ENCODE results near the gene FASTK. TPM values are rescaled to one million over a fixed set of nuclear protein-coding genes. Genes with fewer than 3 reads are reported as not detected.

The FASTK gene
- total and polyA plus RNA-seq, 4 donors, result 45.6 to 216 (median 57.5) TPM

GRCh38 chr7:151125470-151125845, 44.8 kb upstream of the FASTK start:
- no peak overlapping the region for H3K27ac ChIP-seq (ENCODE audit: low read depth in 1 of 2, low read length in 2 of 2)
- no peaks in the 10 kb centered on the region for H3K36me3 ChIP-seq (ENCODE audit: control insufficient read depth in 1 of 2, insufficient read depth in 2 of 2, low read length in 1 of 2)
- peak; percentile 6 for ATAC-seq (ENCODE audit: low FRiP score)
- H3K27me3 ChIP-seq (ENCODE audit: control insufficient read depth in 1 of 2, insufficient read depth in 2 of 2, low read length in 1 of 2), result no peaks in the 10 kb centered on the region
- no peaks in the 10 kb centered on the region for H3K4me1 ChIP-seq (ENCODE audit: control insufficient read depth in 1 of 2, insufficient read depth in 2 of 2, low read length in 2 of 2)
- no peak for DNase-seq
- 3 to 5% methylated on average over 21 to 22 of the region's 22 CpGs for WGBS, 2 donors
- no peaks in the 10 kb centered on the region for H3K9me3 ChIP-seq (ENCODE audit: control insufficient read depth, low read length)
- intact Hi-C loops (cut with DNase I), result loop anchor here in 1 of 2 donors (1.0 kb wide), 1 partner anchor 47 kb away; no protein-coding TSS in a partner anchor
- peak overlapping the region; percentile 13 to 21 for H3K4me3 ChIP-seq (ENCODE audit: low read length in 2 of 2)

DNA sequence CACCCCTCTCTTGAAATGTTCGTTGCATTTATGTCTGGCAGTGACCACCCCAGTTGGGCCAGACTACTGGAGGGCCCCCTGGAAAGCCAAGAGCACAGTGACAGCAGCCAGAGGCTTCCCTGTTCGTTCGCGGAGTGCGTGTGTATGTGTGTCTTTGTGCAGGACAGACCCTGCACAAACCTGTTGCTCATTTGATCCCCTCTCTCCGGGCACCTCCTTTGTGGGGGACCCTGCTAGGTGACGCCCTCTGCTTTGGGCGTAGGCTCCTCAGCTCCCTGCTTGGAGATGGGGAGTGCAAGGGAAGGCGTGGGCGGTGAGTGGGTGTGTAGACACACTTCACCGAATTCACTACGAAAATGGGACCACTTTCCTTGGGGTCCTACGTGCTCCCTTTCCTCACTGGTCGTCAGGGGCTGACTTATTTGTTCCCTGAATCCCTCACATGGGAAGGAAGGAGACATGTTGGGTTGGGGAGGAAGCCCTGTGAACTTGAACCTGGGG, 44.3 kb upstream of the FASTK start:
- peaks cover 0 to 2% of the 10 kb centered on the region in 2 donors for H3K36me3 ChIP-seq (ENCODE audit: control insufficient read depth in 1 of 2, insufficient read depth in 2 of 2, low read length in 1 of 2)
- H3K4me3 ChIP-seq (ENCODE audit: low read length in 2 of 2), result no peak overlapping the region
- no peaks in the 10 kb centered on the region for H3K27me3 ChIP-seq (ENCODE audit: control insufficient read depth in 1 of 2, insufficient read depth in 2 of 2, low read length in 1 of 2)
- 87 to 89% methylated on average over 14 of the region's 14 CpGs for WGBS, 2 donors
- H3K9me3 ChIP-seq (ENCODE audit: control insufficient read depth, low read length), result no peaks in the 10 kb centered on the region
- no peaks in the 10 kb centered on the region for H3K4me1 ChIP-seq (ENCODE audit: control insufficient read depth in 1 of 2, insufficient read depth in 2 of 2, low read length in 2 of 2)
- ATAC-seq (ENCODE audit: low FRiP score) (no peak), DNase-seq (no peak)
- H3K27ac ChIP-seq (ENCODE audit: low read depth in 1 of 2, low read length in 2 of 2), result no peak overlapping the region
- intact Hi-C loops (cut with DNase I), result loop anchor here (1.0 to 5.0 kb wide), 3 partner anchors 47 to 177 kb away; no protein-coding TSS in a partner anchor

GRCh38 chr7:151124481-151124880, 43.9 kb upstream of the FASTK start:
- no peaks in the 10 kb centered on the region for H3K9me3 ChIP-seq (ENCODE audit: control insufficient read depth, low read length)
- no peaks in the 10 kb centered on the region for H3K4me1 ChIP-seq (ENCODE audit: control insufficient read depth in 1 of 2, insufficient read depth in 2 of 2, low read length in 2 of 2)
- 85 to 86% methylated on average over 7 of the region's 7 CpGs for WGBS, 2 donors
- DNase-seq (no peak), ATAC-seq (ENCODE audit: low FRiP score) (no peak)
- H3K4me3 ChIP-seq (ENCODE audit: low read length in 2 of 2), result no peak overlapping the region
- peaks cover 0 to 2% of the 10 kb centered on the region in 2 donors for H3K36me3 ChIP-seq (ENCODE audit: control insufficient read depth in 1 of 2, insufficient read depth in 2 of 2, low read length in 1 of 2)
- intact Hi-C loops (cut with DNase I), result loop anchor here (5.0 kb wide), 2 partner anchors 48 to 178 kb away; no protein-coding TSS in a partner anchor
- no peaks in the 10 kb centered on the region for H3K27me3 ChIP-seq (ENCODE audit: control insufficient read depth in 1 of 2, insufficient read depth in 2 of 2, low read length in 1 of 2)
- no peak overlapping the region for H3K27ac ChIP-seq (ENCODE audit: low read depth in 1 of 2, low read length in 2 of 2)

- Histone ChIP-seq H3K36me3 (ENCODE audit: control insufficient read depth in 1 of 2, insufficient read depth in 2 of 2, low read length in 1 of 2) (peaks cover 0 to 2% of the 10 kb centered on the region in 2 donors), H3K27me3 (ENCODE audit: control insufficient read depth in 1 of 2, insufficient read depth in 2 of 2, low read length in 1 of 2) (no peaks in the 10 kb centered on the region), H3K4me1 (ENCODE audit: control insufficient read depth in 1 of 2, insufficient read depth in 2 of 2, low read length in 2 of 2) (no peaks in the 10 kb centered on the region), H3K27ac (ENCODE audit: low read depth in 1 of 2, low read length in 2 of 2) (no peak overlapping the region), H3K9me3 (ENCODE audit: control insufficient read depth, low read length) (no peaks in the 10 kb centered on the region), H3K4me3 (ENCODE audit: low read length in 2 of 2) (no peak overlapping the region)
- WGBS, 2 donors, result 39 to 41% methylated on average over 24 of the region's 24 CpGs
- DNase-seq, result peak; percentile 86 to 93
- ATAC-seq (ENCODE audit: low FRiP score), result peak; percentile 87
- intact Hi-C loops (cut with DNase I), result loop anchor here (5.0 kb wide), 2 partner anchors 48 to 178 kb away; no protein-coding TSS in a partner anchor
Measured at GRCh38 chr7:151123822-151124464, 43.3 kb upstream of the FASTK start.

- Histone ChIP-seq H3K36me3 (ENCODE audit: control insufficient read depth in 1 of 2, insufficient read depth in 2 of 2, low read length in 1 of 2) (peaks cover 0 to 4% of the 10 kb centered on the region in 2 donors), H3K4me1 (ENCODE audit: control insufficient read depth in 1 of 2, insufficient read depth in 2 of 2, low read length in 2 of 2) (no peaks in the 10 kb centered on the region), H3K4me3 (ENCODE audit: low read length in 2 of 2) (no peak overlapping the region), H3K9me3 (ENCODE audit: control insufficient read depth, low read length) (no peaks in the 10 kb centered on the region), H3K27me3 (ENCODE audit: control insufficient read depth in 1 of 2, insufficient read depth in 2 of 2, low read length in 1 of 2) (no peaks in the 10 kb centered on the region), H3K27ac (ENCODE audit: low read depth in 1 of 2, low read length in 2 of 2) (no peak overlapping the region)
- 89 to 90% methylated on average over 49 to 50 of the region's 50 CpGs for WGBS, 2 donors
- ATAC-seq (ENCODE audit: low FRiP score), result no peak
- DNase-seq, result no peak
- intact Hi-C loops (cut with DNase I), result loop anchor here (5.0 kb wide), 2 partner anchors 49 to 179 kb away; no protein-coding TSS in a partner anchor
Measured at GRCh38 chr7:151123158-151123821, 42.7 kb upstream of the FASTK start.

DNA sequence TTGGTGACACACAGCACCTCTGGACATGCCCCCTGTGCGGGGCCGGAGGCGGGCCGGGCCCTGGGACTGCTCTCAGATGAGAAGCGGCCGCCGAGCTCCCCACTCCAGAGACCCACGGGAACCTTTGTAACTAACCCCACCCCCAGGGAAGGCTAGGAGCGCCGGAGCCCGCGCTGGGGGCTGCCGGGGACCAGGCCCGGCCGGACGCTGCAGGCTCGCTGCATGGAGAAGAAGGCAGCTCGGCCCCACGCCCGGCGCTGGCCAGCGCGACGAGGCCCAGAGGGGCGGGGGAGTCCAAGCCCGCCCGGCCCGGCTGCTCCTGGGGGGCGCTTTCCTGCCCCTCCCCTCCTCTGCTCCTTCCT, 42.2 kb upstream of the FASTK start:
- ATAC-seq (ENCODE audit: low FRiP score), result no peak
- Histone ChIP-seq H3K27me3 (ENCODE audit: control insufficient read depth in 1 of 2, insufficient read depth in 2 of 2, low read length in 1 of 2) (no peaks in the 10 kb centered on the region), H3K4me1 (ENCODE audit: control insufficient read depth in 1 of 2, insufficient read depth in 2 of 2, low read length in 2 of 2) (no peaks in the 10 kb centered on the region), H3K27ac (ENCODE audit: low read depth in 1 of 2, low read length in 2 of 2) (no peak overlapping the region), H3K4me3 (ENCODE audit: low read length in 2 of 2) (no peak overlapping the region), H3K36me3 (ENCODE audit: control insufficient read depth in 1 of 2, insufficient read depth in 2 of 2, low read length in 1 of 2) (peaks cover 0 to 4% of the 10 kb centered on the region in 2 donors), H3K9me3 (ENCODE audit: control insufficient read depth, low read length) (no peaks in the 10 kb centered on the region)
- 91% methylated on average over 25 to 29 of the region's 29 CpGs for WGBS, 2 donors
- intact Hi-C loops (cut with DNase I), result loop anchor here (5.0 kb wide), 2 partner anchors 50 to 180 kb away; no protein-coding TSS in a partner anchor
- no peak for DNase-seq

DNA sequence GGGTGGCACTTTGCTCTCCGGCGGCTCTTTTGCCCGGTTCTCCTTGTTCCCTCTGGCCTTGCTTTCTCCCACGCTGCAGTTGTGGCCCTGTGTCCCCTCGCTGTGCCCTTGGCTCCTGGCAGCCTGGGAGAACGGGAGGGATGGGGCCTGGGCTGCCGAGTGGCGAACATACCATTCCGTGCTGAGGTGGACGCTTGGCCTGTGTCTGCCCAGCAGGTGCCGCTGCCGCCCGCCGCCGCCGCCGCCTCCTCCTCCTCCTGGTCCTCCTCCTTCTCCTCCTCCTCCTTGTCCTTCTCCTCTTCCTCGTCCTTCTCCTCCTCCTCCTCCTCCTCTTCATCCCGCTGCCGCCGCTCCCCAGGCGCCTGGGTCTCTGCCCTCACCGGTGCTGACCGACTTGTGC, 41.7 kb upstream of the FASTK start:
- intact Hi-C loops (cut with DNase I), result loop anchor here (5.0 kb wide), 2 partner anchors 50 to 180 kb away; no protein-coding TSS in a partner anchor
- H3K27me3 ChIP-seq (ENCODE audit: control insufficient read depth in 1 of 2, insufficient read depth in 2 of 2, low read length in 1 of 2), result no peaks in the 10 kb centered on the region
- no peak overlapping the region for H3K4me3 ChIP-seq (ENCODE audit: low read length in 2 of 2)
- 86 to 89% methylated on average over 24 of the region's 24 CpGs for WGBS, 2 donors
- no peaks in the 10 kb centered on the region for H3K9me3 ChIP-seq (ENCODE audit: control insufficient read depth, low read length)
- DNase-seq (no peak), ATAC-seq (ENCODE audit: low FRiP score) (no peak)
- peaks cover 0 to 4% of the 10 kb centered on the region in 2 donors for H3K36me3 ChIP-seq (ENCODE audit: control insufficient read depth in 1 of 2, insufficient read depth in 2 of 2, low read length in 1 of 2)
- no peaks in the 10 kb centered on the region for H3K4me1 ChIP-seq (ENCODE audit: control insufficient read depth in 1 of 2, insufficient read depth in 2 of 2, low read length in 2 of 2)
- H3K27ac ChIP-seq (ENCODE audit: low read depth in 1 of 2, low read length in 2 of 2), result no peak overlapping the region

GRCh38 chr7:151121380-151122170, 41.0 kb upstream of the FASTK start:
- DNase-seq (no peak), ATAC-seq (ENCODE audit: low FRiP score) (no peak)
- H3K4me1 ChIP-seq (ENCODE audit: control insufficient read depth in 1 of 2, insufficient read depth in 2 of 2, low read length in 2 of 2), result no peaks in the 10 kb centered on the region
- no peak overlapping the region for H3K27ac ChIP-seq (ENCODE audit: low read depth in 1 of 2, low read length in 2 of 2)
- H3K4me3 ChIP-seq (ENCODE audit: low read length in 2 of 2), result no peak overlapping the region
- peaks cover 0 to 4% of the 10 kb centered on the region in 2 donors for H3K36me3 ChIP-seq (ENCODE audit: control insufficient read depth in 1 of 2, insufficient read depth in 2 of 2, low read length in 1 of 2)
- no peaks in the 10 kb centered on the region for H3K9me3 ChIP-seq (ENCODE audit: control insufficient read depth, low read length)
- intact Hi-C loops (cut with DNase I), result loop anchor here (5.0 kb wide), 2 partner anchors 51 to 181 kb away; no protein-coding TSS in a partner anchor
- 87 to 88% methylated on average over 30 of the region's 30 CpGs for WGBS, 2 donors
- H3K27me3 ChIP-seq (ENCODE audit: control insufficient read depth in 1 of 2, insufficient read depth in 2 of 2, low read length in 1 of 2), result no peaks in the 10 kb centered on the region
